Spleen (tissue), 11 donors: ENCODE data around the gene TFG. TPM values are rescaled to one million over a fixed set of nuclear protein-coding genes. Genes with fewer than 3 reads are reported as not detected.

Experiments used
- DNase-seq: peaks from one replicate; pipeline ENCODE4 v3.0.0-alpha.2; 2020
- H3K27ac ChIP-seq, 8 donors: fragments of 200-600 bp; sonication (generic) in 7 of 8; 1 replicate in 4 of 8; 2 replicates in 4 of 8; pipeline versions ENCODE4 v1.5.0 to v1.8.0; 2016 to 2021; ENCODE audit warnings: inconsistent platforms in 4 of 8, mild to moderate bottlenecking in 4 of 8, moderate library complexity in 1 of 8
- H3K27me3 ChIP-seq, 7 donors: fragments of 200-600 bp; sonication (generic) in 6 of 7; replicated peaks in 1 of 7; 1 replicate in 4 of 7; 2 replicates in 3 of 7; pipeline versions ENCODE4 v1.5.0 to v1.8.0; 2016 to 2021; ENCODE audit warnings: inconsistent platforms in 3 of 7, mild to moderate bottlenecking in 1 of 7
- H3K36me3 ChIP-seq, 6 donors: fragments of 200-600 bp; sonication (generic) in 5 of 6; 1 replicate in 4 of 6; 2 replicates in 2 of 6; pipeline versions ENCODE4 v1.5.0 to v1.8.0; 2016 to 2021; ENCODE audit warnings: inconsistent platforms in 2 of 6
- H3K4me1 ChIP-seq, 6 donors: fragments of 200-600 bp; sonication (generic) in 5 of 6; 1 replicate in 3 of 6; 2 replicates in 3 of 6; pipeline versions ENCODE4 v1.5.0 to v1.8.0; 2016 to 2021; ENCODE audit warnings: inconsistent platforms in 3 of 6
- H3K4me3 ChIP-seq, 8 donors: fragments of 200-600 bp; sonication (generic) in 7 of 8; 1 replicate in 4 of 8; 2 replicates in 4 of 8; pipeline versions ENCODE4 v1.5.0 to v1.8.0; 2016 to 2021; ENCODE audit warnings: inconsistent platforms in 4 of 8, mild to moderate bottlenecking in 4 of 8, moderate library complexity in 2 of 8
- H3K9me3 ChIP-seq, 8 donors: fragments of 200-600 bp; sonication (generic) in 7 of 8; 1 replicate in 4 of 8; 2 replicates in 4 of 8; pipeline versions ENCODE4 v1.5.0 to v1.8.0; 2016 to 2021; ENCODE audit warnings: inconsistent platforms in 4 of 8
- CTCF ChIP-seq, 11 experiments: fragments of 200-600 bp in 7 of 11; fragments of 450-650 bp in 4 of 11; sonication (generic) in 4 of 11; IDR thresholded peaks in 8 of 11; conservative IDR thresholded peaks in 3 of 11; 1 replicate in 7 of 11; 2 replicates in 4 of 11; pipeline versions ENCODE4 v1.4.0 to v1.8.0; 2016 to 2021; ENCODE audit warnings: antibody characterized with exemption in 11 of 11, inconsistent platforms in 4 of 11, mild to moderate bottlenecking in 1 of 11
- POLR2A ChIP-seq, 3 donors: fragments of 450-650 bp; IDR thresholded peaks; one replicate each; pipeline ENCODE4 v1.5.1; 2017; ENCODE audit warnings: antibody characterized with exemption in 3 of 3, mild to moderate bottlenecking in 1 of 3
- POLR2AphosphoS5 ChIP-seq, 3 donors: sonication (generic); formaldehyde crosslinking; IDR thresholded peaks; one replicate each; pipeline ENCODE4 v1.5.1; 2017; ENCODE audit warnings: antibody characterized with exemption in 3 of 3
- WGBS, 5 donors: extraction: QIAGEN DNeasy Blood & Tissue Kit in 3 of 5; methylation state at CpG; one replicate each; pipeline versions ENCODE4 v1.1.5 to v1.1.7; 2013 to 2018; 5-methylcytosine and 5-hydroxymethylcytosine counted together
- intact Hi-C: fragments of 100-400 bp; cut with DNase I; formaldehyde crosslinking; loops from one replicate; pipeline ENCODE4 v1.15.0; 2023; ENCODE audit warnings: low total_unique reads
- polyA plus RNA-seq, 3 donors: library from polyadenylated mRNA; stranded (reverse); fragments of 200-250 nt; gene quantifications; one replicate each; pipeline ENCODE4 v1.2.1, GENCODE V29; 2013
- total RNA-seq, 7 donors: library from RNA; depleted of rRNA in 3 of 7; stranded (reverse); fragments of >200 nt in 3 of 7; fragmentation: NEBNext Ultra II Directional in 4 of 7; extraction: Animal tissue kit (Norgen Biotek cat#: 25700) in 4 of 7; gene quantifications; one replicate each; pipeline versions ENCODE4 v1.1.0 to v1.2.1, GENCODE V29; 2016 to 2021
- donor health status: healthy with polysubstance abuse.
- donor health status: DM: no; HTN: no; CAD: no; lungs with moderate emphysema.
- donor health status: DM: no; HTN: no; CAD: no.
- donor health status: Bipolar disorder and iron deficiency.
- donor health status: healthy.
- donor health status: DM: no; HTN: no; CAD: no.
- donor health status: DM: yes; HTN: yes; CAD: no.

TFG gene
- total and polyA plus RNA-seq, 10 donors: 28.0 to 70.8 (median 56.4) TPM

- no peaks in the 10 kb centered on the region for H3K9me3 ChIP-seq
- intact Hi-C loops: no loop called here
- DNase-seq: no peak
- TF ChIP-seq POLR2A (IDR thresholded peaks at IDR 0.05) (no peak), POLR2AphosphoS5 (IDR thresholded peaks at IDR 0.05) (no peak), CTCF (IDR thresholded peaks at IDR 0.05 in 8 of 11, conservative IDR thresholded peaks at IDR 0.05 in 3 of 11) (no peak)
- H3K4me1 ChIP-seq: no peaks in the 10 kb centered on the region
- 88 to 97% (median 93%) methylated on average over 3 of the region's 3 CpGs for WGBS, 5 donors
- peaks cover 0 to 100% (median 75%) of the 10 kb centered on the region in 6 donors for H3K36me3 ChIP-seq
- H3K27ac ChIP-seq: no peak overlapping the region
- H3K27me3 ChIP-seq: no peaks in the 10 kb centered on the region
- H3K4me3 ChIP-seq: no peak overlapping the region
These were observed 36.8 kb downstream of the TFG start for GRCh38 chr3:100746092-100746491.

- no peak overlapping the region for H3K27ac ChIP-seq
- H3K36me3 ChIP-seq: peaks cover 0 to 100% (median 74%) of the 10 kb centered on the region in 6 donors
- WGBS, 5 donors: 96 to 100% (median 98%) methylated on average over 6 of the region's 6 CpGs
- DNase-seq: no peak
- no peaks in the 10 kb centered on the region for H3K27me3 ChIP-seq
- H3K4me1 ChIP-seq: no peaks in the 10 kb centered on the region
- H3K9me3 ChIP-seq: no peaks in the 10 kb centered on the region
- TF ChIP-seq CTCF (IDR thresholded peaks at IDR 0.05 in 8 of 11, conservative IDR thresholded peaks at IDR 0.05 in 3 of 11) (no peak), POLR2A (IDR thresholded peaks at IDR 0.05) (no peak), POLR2AphosphoS5 (IDR thresholded peaks at IDR 0.05) (no peak)
- no peak overlapping the region for H3K4me3 ChIP-seq
- intact Hi-C loops: no loop called here
These were observed 38.9 kb downstream of the TFG start for GRCh38 chr3:100748220-100748619.

GRCh38 chr3:100748967-100749366, 39.7 kb downstream of the TFG start:
- Histone ChIP-seq H3K4me3 (no peak overlapping the region), H3K36me3 (peaks cover 0 to 100% (median 76%) of the 10 kb centered on the region in 6 donors), H3K27me3 (no peaks in the 10 kb centered on the region), H3K27ac (no peak overlapping the region), H3K4me1 (no peaks in the 10 kb centered on the region), H3K9me3 (no peaks in the 10 kb centered on the region)
- 48 to 78% (median 70%) methylated on average over 2 of the region's 2 CpGs for WGBS, 5 donors
- no peak for DNase-seq
- intact Hi-C loops: no loop called here
- TF ChIP-seq POLR2AphosphoS5 (IDR thresholded peaks at IDR 0.05): no peak
- no peak for TF ChIP-seq POLR2A (IDR thresholded peaks at IDR 0.05)
- TF ChIP-seq CTCF (IDR thresholded peaks at IDR 0.05 in 8 of 11, conservative IDR thresholded peaks at IDR 0.05 in 3 of 11): no peak

- no peaks in the 10 kb centered on the region for H3K4me1 ChIP-seq
- intact Hi-C loops: no loop called here
- H3K27ac ChIP-seq: no peak overlapping the region
- H3K27me3 ChIP-seq: no peaks in the 10 kb centered on the region
- 91 to 99% (median 95%) methylated on average over 2 of the region's 2 CpGs for WGBS, 5 donors
- no peaks in the 10 kb centered on the region for H3K9me3 ChIP-seq
- H3K4me3 ChIP-seq: no peak overlapping the region
- DNase-seq: no peak
- peaks cover 0 to 71% (median 41%) of the 10 kb centered on the region in 6 donors for H3K36me3 ChIP-seq
- TF ChIP-seq POLR2AphosphoS5 (IDR thresholded peaks at IDR 0.05) (no peak), POLR2A (IDR thresholded peaks at IDR 0.05) (no peak), CTCF (IDR thresholded peaks at IDR 0.05 in 8 of 11, conservative IDR thresholded peaks at IDR 0.05 in 3 of 11) (no peak)
These were observed 44.6 kb downstream of the TFG start for GRCh38 chr3:100753846-100754245.
